GM20431 (cell line): ENCODE measurements around the gene POLR2E.

Experiments used
- in situ Hi-C: fragments of 300-500 bp; cut with MseI, MboI; formaldehyde crosslinking; loops from one replicate; pipeline ENCODE4 v1.15.0; 2020; ENCODE audit warnings: low sequenced_read_pairs; ENCODE audit not compliant: unreplicated experiment

Gene POLR2E

GRCh38 chr19:1112268-1113029 lies 17.3 kb upstream of the POLR2E start:
- in situ Hi-C loops, result loop anchor here (10.0 kb wide), 1 partner anchor 72 kb away; no protein-coding TSS in a partner anchor

GRCh38 chr19:1111641-1112267 lies 16.6 kb upstream of the POLR2E start:
- in situ Hi-C loops, result loop anchor here (10.0 kb wide), 1 partner anchor 73 kb away; no protein-coding TSS in a partner anchor

GRCh38 chr19:1110809-1111640 lies 15.8 kb upstream of the POLR2E start:
- in situ Hi-C loops, result loop anchor here (10.0 kb wide), 1 partner anchor 74 kb away; no protein-coding TSS in a partner anchor

GRCh38 chr19:1109697-1110671 lies 14.8 kb upstream of the POLR2E start:
- in situ Hi-C loops, result loop anchor here (10.0 kb wide), 1 partner anchor 75 kb away; no protein-coding TSS in a partner anchor

- in situ Hi-C loops, result no loop called here
Measured at GRCh38 chr19:1109032-1109551, 13.9 kb upstream of the POLR2E start.

- in situ Hi-C loops, result no loop called here
Measured at GRCh38 chr19:1108291-1109031, 13.3 kb upstream of the POLR2E start.

- in situ Hi-C loops, result no loop called here
Measured at GRCh38 chr19:1107661-1108261, 12.6 kb upstream of the POLR2E start.

- in situ Hi-C loops, result no loop called here
Measured at GRCh38 chr19:1106841-1107660, 11.9 kb upstream of the POLR2E start.

- in situ Hi-C loops, result no loop called here
Measured at GRCh38 chr19:1105873-1106840, 11.0 kb upstream of the POLR2E start.

GRCh38 chr19:1105008-1105872 lies 10.1 kb upstream of the POLR2E start:
- in situ Hi-C loops, result no loop called here

- in situ Hi-C loops, result no loop called here
Measured at GRCh38 chr19:1104311-1105007, 9.3 kb upstream of the POLR2E start.

- in situ Hi-C loops, result no loop called here
Measured at GRCh38 chr19:1103708-1104310, 8.6 kb upstream of the POLR2E start, which contains the start of gene GPX4. Gene GPX4, plus strand, starts transcription at chr19:1103994. Its CDS starts 50 bp downstream, at chr19:1104044.

GRCh38 chr19:1103132-1103707 lies 8.0 kb upstream of the POLR2E start:
- in situ Hi-C loops, result no loop called here
